ENCODE measurements around the gene CNGB1. TPM values are rescaled to one million over a fixed set of nuclear protein-coding genes. Genes with fewer than 3 reads are reported as not detected.
"Not testable (repeated sequence)": the region's sequence is repeated elsewhere in the genome, so short reads cannot be mapped to it uniquely, and the experiment has no call there.

CNGB1 gene
- not detected in 2 replicates for total RNA-seq (2014; rRNA removed; shearing (Covaris generic))

GRCh38 chr16:57970970-57971369 lies at the start of gene CNGB1:
Gene CNGB1 (minus strand): TSS chr16:57971128. CDS start chr16:57967286, 3,842 bp downstream.
- no peak for DNase-seq (ENCODE audit: low spot score)

DNA sequence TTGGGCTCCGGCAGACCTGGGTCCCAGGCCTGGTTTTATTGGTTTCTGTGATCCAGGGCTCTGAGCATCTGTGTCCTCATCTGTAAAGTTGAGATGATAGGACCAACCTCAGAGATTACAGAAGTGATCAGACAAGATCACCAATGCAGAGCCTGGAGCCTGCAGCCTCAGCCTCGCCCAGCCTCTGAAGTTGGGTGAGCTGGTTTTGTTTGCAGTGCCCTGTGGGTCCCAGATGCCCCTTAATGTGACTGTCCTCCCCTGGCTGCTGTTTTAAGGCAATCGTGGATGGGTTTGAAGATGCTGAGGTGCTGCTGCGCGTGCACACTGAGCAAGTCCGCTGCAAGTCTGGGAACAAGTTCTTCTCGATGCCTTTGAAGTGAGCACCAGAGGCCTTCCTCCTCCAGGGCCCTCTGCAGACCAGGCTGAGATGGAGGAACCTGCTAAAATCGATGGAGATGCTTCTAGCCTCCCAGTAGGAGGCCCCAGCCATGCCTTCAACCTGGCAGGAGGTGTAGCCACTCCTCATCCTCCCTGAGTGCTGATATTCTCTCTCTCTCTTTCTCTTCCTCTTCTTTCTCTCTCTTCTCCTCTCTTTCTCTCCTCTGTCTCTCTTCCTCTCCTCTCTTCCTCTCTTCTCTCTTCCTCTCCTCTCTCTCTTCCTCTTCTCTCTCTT lies 49.1 kb upstream of the CNGB1 start:
- no peak for DNase-seq (ENCODE audit: low spot score)

DNA sequence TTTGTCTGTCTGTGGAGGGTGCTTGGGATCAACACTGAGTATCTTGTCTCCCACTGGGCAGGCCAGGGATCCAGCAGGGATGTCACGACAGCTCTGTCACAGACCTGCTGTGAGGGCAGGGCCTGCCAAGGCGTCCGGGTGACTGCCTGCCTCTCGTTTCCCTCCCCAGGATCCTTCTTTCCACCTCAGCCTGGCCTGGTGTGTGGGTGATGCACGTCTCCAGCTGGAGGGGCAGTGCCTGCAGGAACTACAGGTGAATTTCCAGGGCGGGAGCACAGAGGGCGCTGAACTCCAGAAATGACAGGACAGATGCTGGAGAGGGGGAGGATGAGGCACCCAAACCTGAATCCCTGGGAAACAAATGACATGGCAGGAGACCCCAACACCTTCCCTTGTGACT lies 47.9 kb upstream of the CNGB1 start:
- DNase-seq (ENCODE audit: low spot score) = no peak

DNA sequence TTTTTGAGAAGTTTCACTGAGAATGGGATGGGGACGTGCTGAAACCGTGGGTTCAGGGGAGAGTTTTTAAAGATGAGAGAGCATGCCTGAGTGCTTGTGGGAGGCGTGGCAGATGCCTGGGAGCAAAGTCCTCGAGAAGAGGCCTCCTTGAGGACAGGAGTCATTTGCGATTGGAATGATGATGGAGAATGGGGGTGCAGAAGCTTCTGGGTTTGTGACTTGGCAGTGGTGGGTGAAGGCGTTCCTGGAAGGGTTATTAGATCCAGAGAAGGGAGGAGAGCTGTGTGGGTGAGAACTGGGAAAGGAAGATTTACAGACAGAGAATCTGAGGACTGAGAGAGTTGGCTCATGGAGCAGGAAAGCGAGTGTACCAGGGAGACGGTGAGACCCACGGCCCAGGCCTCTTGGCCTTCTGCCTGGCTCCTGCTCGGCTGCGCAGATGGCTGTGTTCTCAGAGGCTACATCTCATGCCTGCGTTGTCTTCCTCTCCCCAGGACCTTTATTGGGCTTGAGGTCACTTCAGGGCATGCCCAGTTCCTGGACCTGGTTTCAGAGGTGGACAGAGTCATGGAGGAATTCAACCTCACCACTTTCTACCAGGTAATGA lies 46.0 kb upstream of the CNGB1 start:
- DNase-seq (ENCODE audit: low spot score) = no peak

- no peak for DNase-seq (ENCODE audit: low spot score)
Measured at GRCh38 chr16:58013201-58013956, 42.5 kb upstream of the CNGB1 start.

- DNase-seq (ENCODE audit: low spot score) = no peak
Measured at GRCh38 chr16:58012481-58012880, 41.6 kb upstream of the CNGB1 start.

DNA sequence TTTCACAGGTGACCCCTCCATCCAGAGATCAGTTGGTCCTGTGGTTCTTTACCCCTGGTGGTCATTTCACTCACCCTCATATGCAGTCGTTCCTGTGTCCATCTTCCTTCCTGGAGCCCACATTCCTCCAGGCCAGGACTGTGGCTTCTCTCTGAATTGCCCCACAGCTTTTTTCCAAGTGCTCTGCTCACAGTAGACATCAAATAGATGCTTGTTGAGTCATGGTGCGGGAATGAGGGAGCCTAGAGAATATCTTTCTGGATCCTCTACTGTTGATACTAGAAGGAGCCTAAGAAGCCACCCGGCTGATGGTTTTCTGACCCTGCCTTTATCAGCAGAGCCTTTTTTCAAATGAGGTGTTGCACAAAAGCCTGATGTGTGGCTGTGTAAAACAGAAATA lies 40.7 kb upstream of the CNGB1 start:
- DNase-seq (ENCODE audit: low spot score) = no peak

DNA sequence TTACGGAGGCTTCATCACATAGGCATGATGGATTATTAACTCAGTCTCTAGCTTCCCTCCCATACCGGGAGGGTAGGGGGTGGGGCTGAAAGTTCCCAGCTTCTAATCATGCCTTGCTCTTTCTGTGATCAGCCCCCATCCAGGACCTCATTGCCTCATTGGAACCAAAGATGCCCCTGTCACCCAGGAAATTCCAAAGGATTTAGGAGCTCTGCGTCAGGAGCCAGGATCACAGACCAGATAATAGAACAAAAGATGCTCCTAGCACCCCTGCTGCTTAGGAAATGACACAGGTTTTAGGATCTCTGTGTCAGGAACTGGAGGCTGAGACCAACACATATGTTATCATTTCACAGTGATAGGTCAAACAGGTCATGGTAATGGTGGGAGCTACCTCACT lies 40.0 kb upstream of the CNGB1 start:
- no peak for DNase-seq (ENCODE audit: low spot score)

DNA sequence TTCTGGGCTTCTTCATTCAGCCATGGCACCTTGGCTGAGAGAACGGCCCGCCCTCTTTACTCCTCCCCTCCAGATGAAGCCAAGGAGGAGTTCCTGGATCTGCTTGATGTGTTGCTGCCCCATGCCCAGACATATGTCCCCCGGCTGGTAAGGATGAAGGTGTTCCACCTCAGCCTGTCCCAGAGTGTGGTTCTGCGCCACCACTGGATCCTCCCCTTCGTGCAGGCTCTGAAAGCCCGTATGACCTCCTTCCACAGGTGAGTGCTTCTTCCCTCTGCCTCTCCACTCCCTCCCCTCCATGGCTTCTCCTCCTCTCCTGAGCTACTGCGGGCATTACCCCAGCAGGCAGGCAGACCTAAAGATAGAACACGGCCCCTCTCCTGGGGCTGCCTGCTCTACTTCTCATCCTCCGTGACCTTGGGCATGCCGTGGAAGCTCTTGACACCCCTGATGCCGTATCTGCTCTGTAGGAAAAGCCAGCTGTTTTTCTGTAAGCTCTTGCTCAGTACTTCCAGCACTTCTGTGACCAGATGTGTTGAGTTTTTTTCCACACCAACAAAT lies 39.0 kb upstream of the CNGB1 start:
- DNase-seq (ENCODE audit: low spot score) = no peak

DNA sequence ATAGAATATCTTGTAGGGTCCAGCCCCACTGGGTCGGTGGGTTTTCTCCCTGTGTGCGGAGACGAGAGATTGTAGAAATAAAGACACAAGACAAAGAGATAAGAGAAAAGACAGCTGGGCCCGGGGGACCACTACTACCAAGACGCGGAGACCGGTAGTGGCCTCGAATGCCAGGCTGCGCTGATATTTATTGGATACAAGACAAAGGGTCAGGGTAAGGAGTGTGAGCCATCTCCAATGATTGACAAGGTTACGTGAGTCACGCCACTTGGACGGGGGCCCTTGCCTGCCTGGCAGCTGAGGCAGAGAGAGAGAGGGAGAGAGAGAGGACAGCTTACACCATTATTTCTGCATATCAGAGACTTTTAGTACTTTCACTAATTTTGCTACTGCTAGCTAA lies 33.8 kb upstream of the CNGB1 start:
- not testable (repeated sequence) for DNase-seq (ENCODE audit: low spot score)

DNA sequence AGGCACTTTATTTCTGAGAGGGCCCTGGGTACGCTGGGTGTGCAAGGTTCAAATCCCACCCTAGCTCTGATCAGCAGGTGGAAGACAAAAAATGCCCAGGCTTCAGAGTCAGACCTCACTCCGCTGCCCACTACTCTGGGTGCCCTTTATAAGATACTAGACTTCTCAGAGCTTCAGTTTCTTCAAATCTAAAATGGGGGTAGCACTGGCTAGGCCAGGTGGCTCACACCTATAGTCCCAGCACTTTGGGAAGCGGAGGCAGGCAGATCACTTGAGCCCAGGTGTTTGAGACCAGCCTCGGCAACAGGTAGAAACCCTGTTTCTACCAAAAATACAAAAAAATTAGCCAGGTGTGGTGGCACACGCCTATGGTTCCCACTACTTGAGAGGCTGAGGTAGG lies 32.0 kb upstream of the CNGB1 start:
- DNase-seq (ENCODE audit: low spot score) = no peak

DNA sequence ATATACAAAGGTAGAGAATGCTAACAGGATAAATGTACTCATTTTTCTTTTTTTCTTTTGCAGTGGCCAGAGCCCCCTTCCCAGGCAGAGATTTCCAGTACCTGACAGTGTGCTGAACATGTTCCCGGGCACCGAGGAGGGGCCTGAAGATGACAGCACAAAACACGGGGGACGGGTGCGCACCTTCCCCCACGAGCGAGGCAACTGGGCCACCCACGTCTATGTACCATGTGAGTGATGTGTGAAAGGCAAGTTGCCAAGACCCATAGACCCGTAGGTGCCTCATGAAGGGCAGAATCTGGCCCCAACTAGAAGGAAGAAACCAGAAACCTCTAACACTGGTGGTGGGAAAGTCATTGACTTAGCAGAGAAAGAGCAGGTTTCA lies 31.5 kb upstream of the CNGB1 start:
- DNase-seq (ENCODE audit: low spot score) = no peak

DNA sequence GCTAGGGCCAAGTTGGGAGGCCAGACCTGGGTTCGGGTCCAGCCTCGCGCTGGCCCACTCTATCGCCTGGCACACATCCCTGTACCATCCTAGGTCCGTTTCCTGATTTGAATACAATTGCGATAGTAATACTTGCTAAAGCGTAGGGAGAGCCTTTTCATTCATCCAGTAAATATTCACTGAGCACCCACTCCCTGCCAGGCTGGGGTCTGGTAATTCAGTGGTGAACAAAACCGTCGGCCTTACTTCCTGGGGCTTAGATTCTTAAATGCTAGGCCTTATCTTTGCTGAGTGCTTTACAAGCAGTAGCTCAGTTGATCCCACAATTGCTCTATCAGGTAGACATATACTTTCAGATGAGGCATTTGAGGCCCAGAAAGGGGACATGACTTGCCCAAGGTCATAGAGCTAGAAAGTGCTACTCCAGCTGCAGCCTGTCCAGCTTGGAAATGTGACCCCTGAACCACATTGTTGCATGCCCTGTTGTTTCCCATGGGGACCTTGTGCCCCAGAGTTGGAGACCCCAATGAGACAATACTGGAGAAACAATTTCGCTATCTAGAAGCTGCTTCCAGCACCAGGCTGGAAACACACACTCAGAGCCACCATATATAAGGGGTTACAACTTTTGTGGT lies 31.0 kb upstream of the CNGB1 start:
- no peak for DNase-seq (ENCODE audit: low spot score)

DNA sequence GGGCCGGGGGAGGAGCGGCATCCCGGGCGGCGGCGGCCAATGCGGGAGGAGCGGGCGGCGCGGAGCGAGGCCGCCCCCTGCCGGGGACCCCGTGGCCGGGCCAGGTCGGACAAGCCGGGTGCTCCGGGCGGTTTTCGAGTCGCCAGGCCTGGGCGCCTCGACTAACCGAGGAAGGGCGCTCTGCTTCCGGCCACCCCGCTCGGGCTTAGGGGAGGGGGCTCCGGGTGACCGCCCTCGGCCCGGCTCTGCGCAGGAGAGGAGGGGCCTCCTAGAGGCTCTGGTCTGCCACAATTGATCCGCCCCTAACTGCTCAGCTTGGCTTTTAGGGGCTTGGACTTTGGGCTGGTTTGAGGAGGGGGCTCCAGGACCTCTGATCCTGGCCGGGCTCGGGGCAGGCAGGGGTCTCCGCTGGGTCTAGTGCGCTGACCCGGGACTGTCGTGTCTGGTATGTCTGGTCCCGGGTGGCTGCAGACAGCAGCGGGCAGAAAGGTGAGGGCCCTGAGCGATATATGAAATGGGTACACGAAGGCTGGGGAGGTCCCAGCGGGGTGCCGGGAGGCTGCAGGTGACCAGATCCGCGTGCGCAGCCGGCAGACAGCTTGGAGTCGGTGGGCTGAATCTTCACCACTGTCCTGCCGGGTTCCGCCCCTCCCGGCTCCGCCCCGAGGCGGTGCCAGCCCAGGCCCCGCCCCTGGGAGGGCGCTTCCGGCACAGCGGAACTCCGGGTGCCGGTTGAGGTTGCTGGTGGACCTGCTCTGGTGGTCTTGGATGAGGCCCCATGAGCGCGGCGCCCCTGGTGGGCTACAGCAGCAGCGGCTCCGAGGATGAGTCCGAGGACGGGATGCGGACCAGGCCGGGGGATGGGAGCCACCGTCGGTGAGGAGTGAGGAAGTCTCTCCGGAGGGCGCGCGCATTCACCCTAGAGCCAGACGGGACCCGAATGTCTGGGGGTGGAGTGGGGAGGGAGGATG lies 30.1 kb upstream of the CNGB1 start, which contains the start of gene USB1:
USB1 (plus strand) TSS at position 702 of the 971 bp plus-strand sequence; CDS start at position 779, 77 bp downstream.
- DNase-seq (ENCODE audit: low spot score) = peak; percentile 79

DNA sequence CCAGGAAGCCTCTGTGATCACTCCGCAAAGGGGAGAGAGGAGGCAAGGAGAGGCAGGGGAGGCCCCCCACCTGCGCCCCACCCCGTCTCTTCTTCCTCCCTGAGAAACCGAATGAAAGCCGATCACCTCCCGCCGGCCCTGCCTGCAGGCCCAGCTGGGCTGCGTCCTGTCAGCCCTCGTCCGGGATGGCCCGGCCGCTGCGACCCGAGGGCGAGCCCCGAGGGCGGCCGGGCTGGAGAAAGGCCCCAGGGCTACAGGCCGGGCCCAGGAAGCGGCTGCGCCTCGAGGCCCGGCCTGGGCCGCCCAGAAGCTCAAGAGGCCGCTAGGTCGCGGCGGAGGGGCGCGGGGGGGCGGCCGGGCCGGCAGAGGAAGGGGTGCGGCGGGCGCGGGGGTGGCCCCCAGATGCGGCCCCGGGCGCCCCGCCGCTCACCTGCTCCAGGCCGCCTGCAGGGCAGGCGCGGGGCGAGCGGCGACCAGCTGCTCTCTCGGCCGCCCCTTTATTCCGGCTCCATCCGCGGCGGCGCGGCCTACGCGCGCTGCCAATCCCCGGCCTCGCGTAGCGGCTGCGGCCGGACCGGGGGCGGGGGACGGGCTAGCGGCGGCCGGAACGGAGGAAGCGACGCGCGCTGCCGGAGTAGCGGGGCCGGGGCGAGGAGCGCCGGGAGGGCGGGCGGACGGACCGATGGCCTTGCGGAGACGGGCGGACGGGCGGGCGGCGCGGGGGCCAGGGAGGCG lies 29.2 kb upstream of the CNGB1 start, which contains the start of gene ZNF319:
ZNF319 (minus strand) TSS at position 702 of the 735 bp plus-strand sequence. CDS start 2,407 bp downstream, outside the sequence.
- DNase-seq (ENCODE audit: low spot score) = peak; percentile 30

DNA sequence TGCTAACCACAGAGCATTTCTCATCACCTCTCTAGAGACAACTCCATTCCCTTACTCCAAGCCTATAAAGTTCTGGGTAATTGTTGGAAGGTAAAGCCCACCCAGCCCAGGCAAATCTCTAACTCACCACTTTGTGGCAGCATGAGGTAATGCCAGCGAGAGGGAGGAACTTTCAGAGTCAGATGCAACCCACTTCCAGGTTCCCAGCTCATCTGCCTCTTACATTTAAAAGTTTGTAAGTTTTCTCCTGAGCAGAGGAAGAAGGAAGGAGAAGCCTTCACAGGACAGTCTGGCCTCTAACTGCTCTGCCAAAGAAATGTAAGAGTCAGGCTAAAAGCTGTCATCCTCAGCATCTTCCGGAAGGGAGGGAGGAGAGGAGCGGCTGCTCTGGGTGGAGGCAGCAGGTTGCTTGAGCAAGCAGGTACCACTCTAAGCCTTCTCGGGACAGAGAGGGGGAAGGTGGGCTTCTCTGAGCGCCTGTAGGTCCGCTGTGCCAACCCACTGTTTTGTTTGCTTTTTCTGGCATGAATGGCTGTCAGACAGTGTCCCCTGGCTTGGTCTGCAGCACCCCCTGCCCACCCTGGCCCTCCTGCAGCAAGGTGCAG lies 28.5 kb upstream of the CNGB1 start:
- DNase-seq (ENCODE audit: low spot score) = no peak

DNA sequence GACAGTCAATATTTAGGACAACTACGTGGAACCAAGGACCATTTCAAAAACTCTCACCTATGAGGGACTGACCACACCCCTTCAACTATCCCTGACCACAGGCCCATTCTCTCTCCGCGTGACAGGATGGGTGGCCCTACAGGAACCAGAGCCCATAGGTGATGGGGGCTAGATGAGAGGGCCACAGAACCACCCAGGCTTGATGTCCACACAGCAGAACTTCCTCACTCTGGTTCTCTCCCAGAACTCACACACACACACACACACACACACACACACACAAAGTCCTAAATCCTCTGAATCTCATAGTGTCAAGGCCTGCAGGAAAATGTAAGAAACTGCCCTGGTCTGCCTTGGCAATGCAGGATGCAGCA lies 28.1 kb upstream of the CNGB1 start:
- no peak for DNase-seq (ENCODE audit: low spot score)

- DNase-seq (ENCODE audit: low spot score) = no peak
Measured at GRCh38 chr16:57998486-57998885, 27.6 kb upstream of the CNGB1 start.

DNA sequence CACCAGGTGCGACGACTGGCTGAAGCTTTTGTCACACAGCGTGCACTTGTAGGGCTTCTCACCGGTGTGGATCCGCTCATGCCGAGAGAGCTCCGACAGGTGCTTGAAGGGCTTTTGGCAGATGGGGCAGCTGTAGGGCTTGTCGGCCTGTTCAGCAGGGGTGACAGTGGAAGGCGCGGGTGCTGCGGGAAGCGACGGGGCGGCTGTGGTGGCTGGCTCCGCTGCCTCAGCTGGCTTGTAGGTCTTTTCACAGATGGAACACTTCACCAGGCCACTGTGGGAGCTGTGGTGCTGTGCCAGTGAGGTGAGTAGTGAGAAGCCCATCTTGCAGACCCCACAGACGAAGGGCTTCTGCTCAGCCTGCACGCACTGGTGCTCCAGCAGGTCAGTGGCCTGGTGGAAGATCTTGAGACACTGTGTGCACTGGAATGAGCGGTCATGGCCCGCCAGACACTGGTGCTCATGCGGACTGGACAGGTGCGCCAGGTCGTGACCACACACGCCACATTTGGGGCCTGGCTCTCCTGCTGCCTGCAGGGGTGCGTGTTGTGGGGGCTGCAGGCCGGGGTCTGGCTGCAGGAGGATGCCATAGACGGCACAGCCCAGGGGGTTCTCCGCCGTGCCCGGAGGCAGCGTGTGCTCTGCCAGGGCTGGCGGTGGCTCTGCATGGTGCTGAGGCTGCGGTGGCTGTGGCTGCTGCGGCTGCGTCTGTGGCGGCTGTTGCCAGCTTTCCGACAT lies 26.8 kb upstream of the CNGB1 start:
- DNase-seq (ENCODE audit: low spot score) = no peak
